ENCODE data around the gene LPP.

LPP gene

GRCh38 chr3:188557235-188557634 lies 403.3 kb downstream of the LPP start:
- no peak for TF ChIP-seq GATA3 (IDR thresholded peaks at IDR 0.05; ENCODE audit: low read depth, low read length)
- TF ChIP-seq GATA2 (IDR thresholded peaks at IDR 0.05; ENCODE audit: low read depth, low read length): no peak

- TF ChIP-seq GATA2 (IDR thresholded peaks at IDR 0.05; ENCODE audit: low read depth, low read length) (no peak), GATA3 (IDR thresholded peaks at IDR 0.05; ENCODE audit: low read depth, low read length) (no peak)
These were observed 404.6 kb downstream of the LPP start for GRCh38 chr3:188558343-188559071.

GRCh38 chr3:188559072-188559429 lies 405.1 kb downstream of the LPP start:
- no peak for TF ChIP-seq GATA3 (IDR thresholded peaks at IDR 0.05; ENCODE audit: low read depth, low read length)

GRCh38 chr3:188559856-188560255 lies 405.9 kb downstream of the LPP start:
- TF ChIP-seq GATA2 (IDR thresholded peaks at IDR 0.05; ENCODE audit: low read depth, low read length): no peak
- TF ChIP-seq GATA3 (IDR thresholded peaks at IDR 0.05; ENCODE audit: low read depth, low read length): no peak

GRCh38 chr3:188562144-188562543 lies 408.2 kb downstream of the LPP start:
- TF ChIP-seq GATA2 (IDR thresholded peaks at IDR 0.05; ENCODE audit: low read depth, low read length) (no peak), GATA3 (IDR thresholded peaks at IDR 0.05; ENCODE audit: low read depth, low read length) (no peak)

- no peak for TF ChIP-seq GATA2 (IDR thresholded peaks at IDR 0.05; ENCODE audit: low read depth, low read length)
- no peak for TF ChIP-seq GATA3 (IDR thresholded peaks at IDR 0.05; ENCODE audit: low read depth, low read length)
These were observed 413.7 kb downstream of the LPP start for GRCh38 chr3:188567478-188568195.

GRCh38 chr3:188568736-188569135 lies 414.8 kb downstream of the LPP start:
- TF ChIP-seq GATA3 (IDR thresholded peaks at IDR 0.05; ENCODE audit: low read depth, low read length) (no peak), GATA2 (IDR thresholded peaks at IDR 0.05; ENCODE audit: low read depth, low read length) (no peak)

GRCh38 chr3:188571531-188572095 lies 417.7 kb downstream of the LPP start:
- TF ChIP-seq GATA3 (IDR thresholded peaks at IDR 0.05; ENCODE audit: low read depth, low read length) (no peak), GATA2 (IDR thresholded peaks at IDR 0.05; ENCODE audit: low read depth, low read length) (no peak)

- TF ChIP-seq GATA2 (IDR thresholded peaks at IDR 0.05; ENCODE audit: low read depth, low read length): no peak
- TF ChIP-seq GATA3 (IDR thresholded peaks at IDR 0.05; ENCODE audit: low read depth, low read length): no peak
These were observed 419.5 kb downstream of the LPP start for GRCh38 chr3:188573291-188573940.

GRCh38 chr3:188573956-188574355 lies 420.0 kb downstream of the LPP start:
- no peak for TF ChIP-seq GATA2 (IDR thresholded peaks at IDR 0.05; ENCODE audit: low read depth, low read length)
- TF ChIP-seq GATA3 (IDR thresholded peaks at IDR 0.05; ENCODE audit: low read depth, low read length): no peak

- TF ChIP-seq GATA3 (IDR thresholded peaks at IDR 0.05; ENCODE audit: low read depth, low read length) (no peak), GATA2 (IDR thresholded peaks at IDR 0.05; ENCODE audit: low read depth, low read length) (no peak)
These were observed 420.9 kb downstream of the LPP start for GRCh38 chr3:188574885-188575284.

- TF ChIP-seq GATA3 (IDR thresholded peaks at IDR 0.05; ENCODE audit: low read depth, low read length) (no peak), GATA2 (IDR thresholded peaks at IDR 0.05; ENCODE audit: low read depth, low read length) (no peak)
These were observed 421.5 kb downstream of the LPP start for GRCh38 chr3:188575501-188575900.

GRCh38 chr3:188577539-188577938 lies 423.6 kb downstream of the LPP start:
- no peak for TF ChIP-seq GATA2 (IDR thresholded peaks at IDR 0.05; ENCODE audit: low read depth, low read length)
- TF ChIP-seq GATA3 (IDR thresholded peaks at IDR 0.05; ENCODE audit: low read depth, low read length): no peak

GRCh38 chr3:188578576-188579363 lies 424.8 kb downstream of the LPP start:
- TF ChIP-seq GATA3 (IDR thresholded peaks at IDR 0.05; ENCODE audit: low read depth, low read length) (no peak), GATA2 (IDR thresholded peaks at IDR 0.05; ENCODE audit: low read depth, low read length) (no peak)

All from SH-SY5Y (cell line).